AG10803 (cell line): Measurements from ENCODE around the gene ACVR1C.
"Not testable (repeated sequence)": the region's sequence is repeated elsewhere in the genome, so short reads cannot be mapped to it uniquely, and the experiment has no call there.

ENCODE experiments used
- DNase-seq: peaks from one replicate; pipeline ENCODE4 v3.0.0; 2010; ENCODE audit warnings: low read depth
- H3K4me3 ChIP-seq: 2 replicates; pipeline ENCODE4 v1.5.1; 2011; ENCODE audit warnings: mild to moderate bottlenecking, low read length, control low read depth
- TF ChIP-seq, protein P1 (sequence below): conservative IDR thresholded peaks from 2 replicates; pipeline ENCODE4 v1.5.1; 2011; ENCODE audit warnings: mild to moderate bottlenecking, low read length, control low read depth, inconsistent platforms

The ACVR1C gene

DNA sequence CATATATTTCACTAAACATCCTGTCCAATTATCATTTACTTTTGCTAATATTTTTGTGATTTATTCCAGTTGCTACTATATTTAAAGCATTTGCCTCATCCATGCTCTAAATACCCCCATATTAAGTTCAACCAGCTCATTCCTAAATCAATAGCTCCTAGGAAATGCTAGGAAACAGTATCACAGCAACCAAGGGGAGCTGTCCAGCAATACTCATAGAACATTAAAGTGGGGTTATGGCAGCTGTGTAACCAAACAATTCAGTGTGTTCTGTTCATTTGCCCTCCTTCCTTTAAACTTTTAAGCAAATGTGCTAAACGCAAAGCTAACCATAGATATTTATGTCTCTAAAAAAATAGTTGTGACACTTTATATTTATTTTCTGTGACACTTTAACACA, 41.1 kb downstream of the ACVR1C start:
- TF ChIP-seq, protein P1, sequence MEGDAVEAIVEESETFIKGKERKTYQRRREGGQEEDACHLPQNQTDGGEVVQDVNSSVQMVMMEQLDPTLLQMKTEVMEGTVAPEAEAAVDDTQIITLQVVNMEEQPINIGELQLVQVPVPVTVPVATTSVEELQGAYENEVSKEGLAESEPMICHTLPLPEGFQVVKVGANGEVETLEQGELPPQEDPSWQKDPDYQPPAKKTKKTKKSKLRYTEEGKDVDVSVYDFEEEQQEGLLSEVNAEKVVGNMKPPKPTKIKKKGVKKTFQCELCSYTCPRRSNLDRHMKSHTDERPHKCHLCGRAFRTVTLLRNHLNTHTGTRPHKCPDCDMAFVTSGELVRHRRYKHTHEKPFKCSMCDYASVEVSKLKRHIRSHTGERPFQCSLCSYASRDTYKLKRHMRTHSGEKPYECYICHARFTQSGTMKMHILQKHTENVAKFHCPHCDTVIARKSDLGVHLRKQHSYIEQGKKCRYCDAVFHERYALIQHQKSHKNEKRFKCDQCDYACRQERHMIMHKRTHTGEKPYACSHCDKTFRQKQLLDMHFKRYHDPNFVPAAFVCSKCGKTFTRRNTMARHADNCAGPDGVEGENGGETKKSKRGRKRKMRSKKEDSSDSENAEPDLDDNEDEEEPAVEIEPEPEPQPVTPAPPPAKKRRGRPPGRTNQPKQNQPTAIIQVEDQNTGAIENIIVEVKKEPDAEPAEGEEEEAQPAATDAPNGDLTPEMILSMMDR = no peak
- DNase-seq = no peak
- H3K4me3 ChIP-seq = no peak overlapping the region

DNA sequence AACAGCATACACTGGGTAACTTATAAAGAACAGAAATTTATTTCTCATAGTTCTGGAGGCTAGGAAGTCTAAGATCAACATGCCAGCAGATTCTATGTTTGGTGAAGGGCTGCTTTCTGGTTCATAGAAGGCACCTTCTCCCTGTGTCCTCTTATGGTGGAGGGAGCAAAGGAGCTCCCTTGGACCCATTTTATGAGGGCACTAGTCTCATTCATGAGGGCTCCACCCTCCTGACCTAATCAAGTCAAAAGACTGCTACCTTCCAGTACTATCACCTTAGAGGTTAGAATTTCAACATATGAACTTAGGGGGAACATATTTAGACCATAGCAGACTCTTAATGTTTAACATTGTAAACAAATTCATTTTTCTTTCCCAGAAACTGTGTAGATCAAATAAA, 54.5 kb downstream of the ACVR1C start:
- TF ChIP-seq, protein P1 = no peak
- no peak overlapping the region for H3K4me3 ChIP-seq
- no peak for DNase-seq

GRCh38 chr2:157572725-157573124, 55.9 kb downstream of the ACVR1C start:
- DNase-seq = no peak
- TF ChIP-seq, protein P1 = 0 out of 2 replicates have a peak, but pooled peaks have one; percentile 7
- H3K4me3 ChIP-seq = no peak overlapping the region

DNA sequence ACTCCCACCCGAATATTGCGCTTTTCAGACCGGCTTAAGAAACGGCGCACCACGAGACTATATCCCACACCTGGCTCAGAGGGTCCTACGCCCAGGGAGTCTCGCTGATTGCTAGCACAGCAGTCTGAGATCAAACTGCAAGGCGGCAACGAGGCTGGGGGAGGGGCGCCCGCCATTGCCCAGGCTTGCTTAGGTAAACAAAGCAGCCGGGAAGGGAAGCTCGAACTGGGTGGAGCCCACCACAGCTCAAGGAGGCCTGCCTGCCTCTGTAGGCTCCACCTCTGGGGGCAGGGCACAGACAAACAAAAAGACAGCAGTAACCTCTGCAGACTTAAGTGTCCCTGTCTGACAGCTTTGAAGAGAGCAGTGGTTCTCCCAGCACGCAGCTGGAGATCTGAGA, 62.0 kb downstream of the ACVR1C start:
- H3K4me3 ChIP-seq, DNase-seq: not testable (repeated sequence)

- not testable (repeated sequence) for H3K4me3 ChIP-seq, DNase-seq
Measured at GRCh38 chr2:157566113-157566512, 62.6 kb downstream of the ACVR1C start.

DNA sequence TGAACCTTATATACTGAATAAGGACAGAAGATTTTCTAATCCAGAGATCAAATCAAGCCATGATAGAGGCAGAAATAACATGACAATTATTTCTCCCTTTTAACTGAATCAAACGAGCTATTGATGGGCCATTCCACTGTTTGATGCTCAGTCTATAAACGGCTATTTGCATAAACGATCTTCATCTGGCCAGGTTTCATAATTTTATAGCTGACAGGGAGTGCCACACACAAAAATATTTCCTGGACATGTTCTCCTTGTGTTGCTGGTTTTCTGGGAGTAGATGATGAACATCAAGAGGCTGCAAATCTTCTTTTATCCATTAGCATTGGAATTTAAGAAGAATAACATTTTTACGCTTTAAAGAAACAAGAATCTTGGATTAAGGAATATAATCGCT, 63.1 kb downstream of the ACVR1C start:
- no peak overlapping the region for H3K4me3 ChIP-seq
- TF ChIP-seq, protein P1 = no peak
- no peak for DNase-seq

GRCh38 chr2:157559890-157560289, 68.8 kb downstream of the ACVR1C start:
- DNase-seq = no peak
- no peak overlapping the region for H3K4me3 ChIP-seq
- TF ChIP-seq, protein P1 = no peak

GRCh38 chr2:157559461-157559860, 69.2 kb downstream of the ACVR1C start:
- DNase-seq = no peak
- no peak overlapping the region for H3K4me3 ChIP-seq
- TF ChIP-seq, protein P1 = no peak
